NB4 (cell line): ENCODE results near the gene ANKH.

Experiments
- MAX ChIP-seq: IDR thresholded peaks from 2 replicates; pipeline ENCODE4 v1.6.1; 2011; ENCODE audit warnings: low read depth, low read length
- POLR2A ChIP-seq: IDR thresholded peaks from 2 replicates; pipeline ENCODE4 v1.6.1; 2011; ENCODE audit warnings: mild to moderate bottlenecking; ENCODE audit not compliant: insufficient read length; ENCODE audit errors: extremely low read depth
- TF ChIP-seq, protein P1 (sequence below): IDR thresholded peaks from one replicate; pipeline ENCODE4 v1.5.1; 2012; ENCODE audit warnings: low read depth, low read length

GRCh38 chr5:14749579-14750101 lies 121.9 kb downstream of the ANKH start:
- TF ChIP-seq, protein P1, sequence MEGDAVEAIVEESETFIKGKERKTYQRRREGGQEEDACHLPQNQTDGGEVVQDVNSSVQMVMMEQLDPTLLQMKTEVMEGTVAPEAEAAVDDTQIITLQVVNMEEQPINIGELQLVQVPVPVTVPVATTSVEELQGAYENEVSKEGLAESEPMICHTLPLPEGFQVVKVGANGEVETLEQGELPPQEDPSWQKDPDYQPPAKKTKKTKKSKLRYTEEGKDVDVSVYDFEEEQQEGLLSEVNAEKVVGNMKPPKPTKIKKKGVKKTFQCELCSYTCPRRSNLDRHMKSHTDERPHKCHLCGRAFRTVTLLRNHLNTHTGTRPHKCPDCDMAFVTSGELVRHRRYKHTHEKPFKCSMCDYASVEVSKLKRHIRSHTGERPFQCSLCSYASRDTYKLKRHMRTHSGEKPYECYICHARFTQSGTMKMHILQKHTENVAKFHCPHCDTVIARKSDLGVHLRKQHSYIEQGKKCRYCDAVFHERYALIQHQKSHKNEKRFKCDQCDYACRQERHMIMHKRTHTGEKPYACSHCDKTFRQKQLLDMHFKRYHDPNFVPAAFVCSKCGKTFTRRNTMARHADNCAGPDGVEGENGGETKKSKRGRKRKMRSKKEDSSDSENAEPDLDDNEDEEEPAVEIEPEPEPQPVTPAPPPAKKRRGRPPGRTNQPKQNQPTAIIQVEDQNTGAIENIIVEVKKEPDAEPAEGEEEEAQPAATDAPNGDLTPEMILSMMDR, result no peak
- no peak for TF ChIP-seq MAX
- TF ChIP-seq POLR2A, result no peak
